Keratinocyte (primary cell): ENCODE data around the gene IQSEC2. TPM values are rescaled to one million over a fixed set of nuclear protein-coding genes. Genes with fewer than 3 reads are reported as not detected.

Source experiments
- DNase-seq: peaks from one replicate; pipeline ENCODE4 v3.0.0-alpha.2; 2011; ENCODE audit warnings: low read depth, missing footprints, low spot score
- FAIRE-seq: peaks from 2 replicates; lab custom pipeline; 2011; peaks lifted over from hg19 to GRCh38; lab: Jason Lieb, UNC
- H2AFZ ChIP-seq: 2 replicates; pipeline ENCODE4 v1.6.0; 2012; ENCODE audit warnings: low read length, control low read depth, inconsistent platforms; ENCODE audit not compliant: control insufficient read depth
- H3K27ac ChIP-seq: 2 replicates; pipeline ENCODE4 v1.5.1; 2011; ENCODE audit warnings: low read length; ENCODE audit not compliant: control insufficient read depth, insufficient read depth
- H3K27me3 ChIP-seq: 3 replicates; pipeline ENCODE4 v1.6.0; 2011; ENCODE audit warnings: low read length; ENCODE audit not compliant: control insufficient read depth, insufficient read depth; ENCODE audit errors: extremely low read depth
- H3K36me3 ChIP-seq, 2 experiments: 2 replicates in 1 of 2; 3 replicates in 1 of 2; pipeline ENCODE4 v1.5.1; 2011; ENCODE audit warnings: low read length in 2 of 2, mild to moderate bottlenecking in 1 of 2; ENCODE audit not compliant: control insufficient read depth in 2 of 2, insufficient read depth in 2 of 2; ENCODE audit errors: extremely low read depth in 1 of 2
- H3K4me1 ChIP-seq: 3 replicates; pipeline ENCODE4 v1.5.1; 2011; ENCODE audit warnings: low read length; ENCODE audit not compliant: control insufficient read depth, insufficient read depth; ENCODE audit errors: extremely low read depth
- H3K4me2 ChIP-seq: 3 replicates; pipeline ENCODE4 v1.6.0; 2011; ENCODE audit warnings: low read depth, low read length; ENCODE audit not compliant: control insufficient read depth, insufficient read depth; ENCODE audit errors: extremely low read depth
- H3K4me3 ChIP-seq, 3 experiments: fragments of 200-600 bp in 1 of 3; sonication (generic) in 1 of 3; 2 replicates in 2 of 3; 3 replicates in 1 of 3; pipeline ENCODE4 v1.5.1; 2011 to 2016; ENCODE audit warnings: low read length in 3 of 3, mild to moderate bottlenecking in 3 of 3, control low read depth in 2 of 3, inconsistent platforms in 1 of 3, low read depth in 1 of 3, mixed read lengths in 1 of 3, mixed run types in 1 of 3, moderate library complexity in 1 of 3; ENCODE audit not compliant: control insufficient read depth in 2 of 3, insufficient read depth in 2 of 3; ENCODE audit errors: extremely low read depth in 1 of 3
- H3K79me2 ChIP-seq: 2 replicates; pipeline ENCODE4 v1.6.0; 2012; ENCODE audit warnings: low read length; ENCODE audit not compliant: control insufficient read depth, insufficient read depth
- H3K9ac ChIP-seq: 3 replicates; pipeline ENCODE4 v1.6.0; 2011; ENCODE audit warnings: low read length; ENCODE audit not compliant: control insufficient read depth, insufficient read depth; ENCODE audit errors: extremely low read depth
- H3K9me1 ChIP-seq: 3 replicates; pipeline ENCODE4 v1.6.0; 2011; ENCODE audit warnings: low read length; ENCODE audit not compliant: control insufficient read depth, insufficient read depth; ENCODE audit errors: extremely low read depth
- H3K9me3 ChIP-seq: 2 replicates; pipeline ENCODE4 v1.5.1; 2012; ENCODE audit warnings: low read depth, low read length; ENCODE audit not compliant: control insufficient read depth
- H4K20me1 ChIP-seq: 3 replicates; pipeline ENCODE4 v1.6.0; 2011; ENCODE audit warnings: low read length; ENCODE audit not compliant: control insufficient read depth, insufficient read depth; ENCODE audit errors: extremely low read depth
- CTCF ChIP-seq, 3 experiments: IDR thresholded peaks in 1 of 3; conservative IDR thresholded peaks in 1 of 3; optimal IDR thresholded peaks in 1 of 3; 2 replicates in 2 of 3; 3 replicates in 1 of 3; pipeline versions ENCODE3 to v1.5.1; 2011; ENCODE audit warnings: low read length in 3 of 3, mild to moderate bottlenecking in 3 of 3, moderate library complexity in 2 of 3, control low read depth in 1 of 3, inconsistent platforms in 1 of 3; ENCODE audit not compliant: insufficient read depth in 2 of 3; ENCODE audit errors: extremely low read depth in 1 of 3
- EZH2 ChIP-seq: IDR thresholded peaks from one replicate; pipeline ENCODE4 v1.6.1; 2012; ENCODE audit warnings: inconsistent platforms, mild to moderate bottlenecking, low read length, moderate library complexity
- dilution Hi-C: fragments of 300-500 bp; cut with MboI; formaldehyde crosslinking; loops from one replicate; pipeline ENCODE4 v1.7.0; 2020; ENCODE audit warnings: low sequenced_read_pairs; ENCODE audit not compliant: extremely low pct_ligation_motif_present
- polyA plus RNA-seq, 5 experiments: library from polyadenylated mRNA; depleted of rRNA in 3 of 5; stranded (reverse) in 3 of 5; stranded (forward) in 1 of 5; unstranded in 1 of 5; fragments of >200 nt; gene quantifications; 1 replicate in 1 of 5; 2 replicates in 3 of 5; 3 replicates in 1 of 5; pipeline versions ENCODE4 v1.2.1 to v1.2.3, GENCODE V29; 2011 to 2012; ENCODE audit warnings: missing spikeins in 2 of 5, low read depth in 1 of 5, low replicate concordance in 1 of 5

The IQSEC2 gene
- polyA plus RNA-seq, 1 donor (not counting 4 experiments of a cell fraction or from before 2014, with no cell fraction given), result 4.7 TPM

GRCh38 chrX:53236025-53236679, 45.2 kb downstream of the IQSEC2 start:
- TF ChIP-seq CTCF (optimal IDR thresholded peaks at IDR 0.05 in 1 of 3, IDR thresholded peaks at IDR 0.05 in 1 of 3, conservative IDR thresholded peaks at IDR 0.05 in 1 of 3; ENCODE audit: extremely low read depth in 1 of 3, insufficient read depth in 2 of 3, low read length in 3 of 3), result no peak
- no peak for TF ChIP-seq EZH2
- Histone ChIP-seq H2AFZ (no peak overlapping the region), H3K9me3 (no peaks in the 10 kb centered on the region), H3K9ac (no peak overlapping the region), H3K27ac (no peak overlapping the region), H3K4me2 (no peak overlapping the region), H3K36me3 (no peaks in the 10 kb centered on the region), H3K79me2 (no peaks in the 10 kb centered on the region), H3K4me1 (no peaks in the 10 kb centered on the region), H4K20me1 (no peaks in the 10 kb centered on the region), H3K27me3 (no peaks in the 10 kb centered on the region), H3K9me1 (no peaks in the 10 kb centered on the region), H3K4me3 (no peak overlapping the region)
- no peak for DNase-seq
- FAIRE-seq, result no peak
- dilution Hi-C loops, result no loop called here

- dilution Hi-C loops, result no loop called here
Measured at GRCh38 chrX:53235566-53235965, 45.8 kb downstream of the IQSEC2 start.

More at GRCh38 chrX:53235566-53235965, 45.8 kb downstream of the IQSEC2 start:
- no peaks in the 10 kb centered on the region for H3K36me3 ChIP-seq
- no peak overlapping the region for H3K4me2 ChIP-seq
- no peak for FAIRE-seq
- no peak overlapping the region for H3K27ac ChIP-seq
- H3K9me3 ChIP-seq, result no peaks in the 10 kb centered on the region
- H3K9ac ChIP-seq, result no peak overlapping the region
- no peaks in the 10 kb centered on the region for H3K9me1 ChIP-seq
- no peak overlapping the region for H3K4me3 ChIP-seq
- no peak for DNase-seq
- H3K4me1 ChIP-seq, result no peaks in the 10 kb centered on the region
- no peaks in the 10 kb centered on the region for H3K27me3 ChIP-seq
- no peak for TF ChIP-seq EZH2
- TF ChIP-seq CTCF (optimal IDR thresholded peaks at IDR 0.05 in 1 of 3, IDR thresholded peaks at IDR 0.05 in 1 of 3, conservative IDR thresholded peaks at IDR 0.05 in 1 of 3; ENCODE audit: extremely low read depth in 1 of 3, insufficient read depth in 2 of 3, low read length in 3 of 3), result no peak
- no peak overlapping the region for H2AFZ ChIP-seq
- H4K20me1 ChIP-seq, result no peaks in the 10 kb centered on the region
- H3K79me2 ChIP-seq, result no peaks in the 10 kb centered on the region
